Retinal pigment epithelial cell (primary cell): Measurements from ENCODE around the gene ANGPTL2.
A peak's percentile ranks its signal among the peaks of the same experiment; 100 is the strongest.

Experiments used
- DNase-seq: peaks from one replicate; pipeline ENCODE4 v3.0.0-alpha.2; 2010; ENCODE audit warnings: low read depth
- H3K4me3 ChIP-seq: 2 replicates; pipeline ENCODE4 v1.5.1; 2011; ENCODE audit warnings: mild to moderate bottlenecking, low read length, control low read depth, moderate library complexity
- CTCF ChIP-seq: conservative IDR thresholded peaks from 2 replicates; pipeline ENCODE4 v1.5.1; 2011; ENCODE audit warnings: low read depth, low read length, control low read depth, inconsistent platforms

ANGPTL2 gene

GRCh38 chr9:127161081-127161624 lies 38.7 kb upstream of the ANGPTL2 start:
- TF ChIP-seq CTCF, result no peak
- DNase-seq, result no peak
- no peak overlapping the region for H3K4me3 ChIP-seq

- H3K4me3 ChIP-seq, result no peak overlapping the region
- DNase-seq, result no peak
- TF ChIP-seq CTCF, result no peak
Observed at GRCh38 chr9:127159949-127160610, 37.6 kb upstream of the ANGPTL2 start.

GRCh38 chr9:127159325-127159801 lies 36.9 kb upstream of the ANGPTL2 start:
- no peak overlapping the region for H3K4me3 ChIP-seq
- DNase-seq, result peak; percentile 93
- TF ChIP-seq CTCF, result peak; percentile 48

- H3K4me3 ChIP-seq, result no peak overlapping the region
- no peak for DNase-seq
- no peak for TF ChIP-seq CTCF
Observed at GRCh38 chr9:127158786-127159324, 36.4 kb upstream of the ANGPTL2 start.

GRCh38 chr9:127155314-127155960 lies 33.0 kb upstream of the ANGPTL2 start:
- no peak overlapping the region for H3K4me3 ChIP-seq
- DNase-seq, result no peak
- no peak for TF ChIP-seq CTCF

- DNase-seq, result no peak
- no peak for TF ChIP-seq CTCF
- no peak overlapping the region for H3K4me3 ChIP-seq
Observed at GRCh38 chr9:127154390-127155191, 32.2 kb upstream of the ANGPTL2 start.
